Neural cell (in vitro differentiated cells): ENCODE results near the gene DEFB114.

Experiments used
- EP300 ChIP-seq: fragments of 450-650 bp; conservative IDR thresholded peaks from 2 replicates; pipeline ENCODE4 v1.6.1; 2014; ENCODE audit warnings: antibody characterized with exemption, mild to moderate bottlenecking, moderate library complexity; ENCODE audit not compliant: poor library complexity, severe bottlenecking
- EZH2 ChIP-seq: fragments of 200-600, 300-800 bp; shearing (Covaris generic), sonication (generic); IDR thresholded peaks from 2 replicates; pipeline ENCODE4 v1.6.1; 2014; ENCODE audit warnings: antibody characterized with exemption, low read length, borderline replicate concordance, mild to moderate bottlenecking; ENCODE audit not compliant: insufficient read depth, poor library complexity, severe bottlenecking
- MXI1 ChIP-seq: fragments of 450-650 bp; conservative IDR thresholded peaks from 2 replicates; pipeline ENCODE4 v1.6.1; 2014; ENCODE audit warnings: antibody characterized with exemption, mild to moderate bottlenecking; ENCODE audit not compliant: poor library complexity, severe bottlenecking
- POLR2AphosphoS5 ChIP-seq: IDR thresholded peaks from 2 replicates; pipeline ENCODE4 v1.6.1; 2012
- RAD21 ChIP-seq: fragments of 450-650 bp; conservative IDR thresholded peaks from 2 replicates; pipeline ENCODE4 v1.6.1; 2014; ENCODE audit warnings: antibody characterized with exemption, mild to moderate bottlenecking, moderate library complexity
- REST ChIP-seq: IDR thresholded peaks from 2 replicates; pipeline ENCODE4 v1.6.1; 2012; ENCODE audit warnings: borderline replicate concordance
- TAF1 ChIP-seq: IDR thresholded peaks from 2 replicates; pipeline ENCODE4 v1.6.1; 2012; ENCODE audit warnings: low read depth
- TF ChIP-seq, protein P1 (sequence below): fragments of 450-650 bp; IDR thresholded peaks from 2 replicates; pipeline ENCODE4 v1.5.1; 2014; ENCODE audit warnings: antibody characterized with exemption, mild to moderate bottlenecking, moderate library complexity; ENCODE audit not compliant: poor library complexity, severe bottlenecking

DNA sequence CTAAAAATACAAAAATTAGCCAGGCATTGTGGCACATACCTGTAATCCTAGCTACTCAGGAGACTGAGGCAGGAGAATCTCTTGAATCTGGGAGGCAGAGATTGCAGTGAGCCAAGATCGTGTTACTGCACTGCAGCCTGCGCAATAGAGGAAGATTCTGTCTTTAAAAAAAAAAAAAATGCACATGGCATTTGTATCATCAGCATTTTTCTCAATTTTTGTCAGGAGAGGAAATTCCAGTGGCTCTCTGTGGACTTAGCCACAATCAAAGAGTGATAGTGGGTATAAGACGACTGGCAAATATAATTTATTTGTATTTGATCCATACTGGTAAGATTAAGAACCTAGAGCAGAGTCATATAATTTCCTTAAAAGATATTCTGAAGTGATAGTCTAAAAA is 28.6 kb downstream of the DEFB114 start:
- TF ChIP-seq, protein P1, sequence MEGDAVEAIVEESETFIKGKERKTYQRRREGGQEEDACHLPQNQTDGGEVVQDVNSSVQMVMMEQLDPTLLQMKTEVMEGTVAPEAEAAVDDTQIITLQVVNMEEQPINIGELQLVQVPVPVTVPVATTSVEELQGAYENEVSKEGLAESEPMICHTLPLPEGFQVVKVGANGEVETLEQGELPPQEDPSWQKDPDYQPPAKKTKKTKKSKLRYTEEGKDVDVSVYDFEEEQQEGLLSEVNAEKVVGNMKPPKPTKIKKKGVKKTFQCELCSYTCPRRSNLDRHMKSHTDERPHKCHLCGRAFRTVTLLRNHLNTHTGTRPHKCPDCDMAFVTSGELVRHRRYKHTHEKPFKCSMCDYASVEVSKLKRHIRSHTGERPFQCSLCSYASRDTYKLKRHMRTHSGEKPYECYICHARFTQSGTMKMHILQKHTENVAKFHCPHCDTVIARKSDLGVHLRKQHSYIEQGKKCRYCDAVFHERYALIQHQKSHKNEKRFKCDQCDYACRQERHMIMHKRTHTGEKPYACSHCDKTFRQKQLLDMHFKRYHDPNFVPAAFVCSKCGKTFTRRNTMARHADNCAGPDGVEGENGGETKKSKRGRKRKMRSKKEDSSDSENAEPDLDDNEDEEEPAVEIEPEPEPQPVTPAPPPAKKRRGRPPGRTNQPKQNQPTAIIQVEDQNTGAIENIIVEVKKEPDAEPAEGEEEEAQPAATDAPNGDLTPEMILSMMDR: no peak
- no peak for TF ChIP-seq POLR2AphosphoS5
- TF ChIP-seq RAD21: no peak
- no peak for TF ChIP-seq REST
- no peak for TF ChIP-seq MXI1
- TF ChIP-seq EP300: no peak
- no peak for TF ChIP-seq EZH2
- TF ChIP-seq TAF1: no peak
